ENCODE results near the gene SCTR. TPM values are rescaled to one million over a fixed set of nuclear protein-coding genes. Genes with fewer than 3 reads are reported as not detected.
A peak's percentile ranks its signal among the peaks of the same experiment; 100 is the strongest.

The SCTR gene
- total and polyA plus RNA-seq, 2 of the 13 experiments (the other 11 are each of a cell fraction or from before 2014, with no cell fraction given), result not detected

- TF ChIP-seq ZNF503 (CRISPR knock-in tag; IDR thresholded peaks at IDR 0.05), result peak; percentile 91; the same call in 1 of the 2 replicates
- TF ChIP-seq CBX1 (IDR thresholded peaks at IDR 0.05; ENCODE audit: low read depth), result no peak
- peak; percentile 3; the same call in 1 of the 2 replicates for TF ChIP-seq ATF2 (CRISPR knock-in tag; IDR thresholded peaks at IDR 0.05)
- TF ChIP-seq FOXJ3 (CRISPR knock-in tag; IDR thresholded peaks at IDR 0.05; ENCODE audit: borderline replicate concordance), result peak; percentile 83; the same call in 1 of the 2 replicates
- TF ChIP-seq HIVEP1 (CRISPR knock-in tag; IDR thresholded peaks at IDR 0.05), result peak; percentile 95
- TF ChIP-seq ZNF609 (CRISPR knock-in tag; IDR thresholded peaks at IDR 0.05; ENCODE audit: borderline replicate concordance), result peak; percentile 93
- TF ChIP-seq ZSCAN9 (CRISPR knock-in tag; IDR thresholded peaks at IDR 0.05; ENCODE audit: borderline replicate concordance), result peak; percentile 67; the same call in 1 of the 2 replicates
- peak in 1 of 2 experiments; percentile 96; a peak in 2 of 4 replicates for TF ChIP-seq EP300 (IDR thresholded peaks at IDR 0.05; ENCODE audit: low read depth in 2 of 2, low read length in 2 of 2)
- TF ChIP-seq EP300 (CRISPR knock-in tag; IDR thresholded peaks at IDR 0.05; ENCODE audit: borderline replicate concordance), result peak; percentile 91
- peak; percentile 98 for TF ChIP-seq HIC2 (CRISPR knock-in tag; IDR thresholded peaks at IDR 0.05; ENCODE audit: low read depth)
- TF ChIP-seq SNAPC2 (CRISPR knock-in tag; IDR thresholded peaks at IDR 0.05), result peak; percentile 58; the same call in 1 of the 2 replicates
- TF ChIP-seq FOSL2 (CRISPR knock-in tag; IDR thresholded peaks at IDR 0.05), result peak; percentile 76
- no peak for TF ChIP-seq ATAD3A (CRISPR knock-in tag; IDR thresholded peaks at IDR 0.05)
- no peak for TF ChIP-seq ZNF44 (CRISPR knock-in tag; IDR thresholded peaks at IDR 0.05)
- TF ChIP-seq PHB2 (IDR thresholded peaks at IDR 0.05; ENCODE audit: partially characterized antibody), result no peak
- 0 out of 2 replicates have a peak, but pooled peaks have one; percentile 62 for TF ChIP-seq ZSCAN21 (CRISPR knock-in tag; IDR thresholded peaks at IDR 0.05; ENCODE audit: borderline replicate concordance)
- TF ChIP-seq KDM1A (CRISPR knock-in tag; IDR thresholded peaks at IDR 0.05), result 0 out of 2 replicates have a peak, but pooled peaks have one; percentile 23
- peak; percentile 84; the same call in 1 of the 2 replicates for TF ChIP-seq ETV5 (CRISPR knock-in tag; IDR thresholded peaks at IDR 0.05; ENCODE audit: borderline replicate concordance)
These were observed 98.5 kb downstream of the SCTR start (continued) for GRCh38 chr2:119425620-119426395.
